Thymus (tissue), 11 donors: Measurements from ENCODE around the gene CYBRD1. TPM values are rescaled to one million over a fixed set of nuclear protein-coding genes. Genes with fewer than 3 reads are reported as not detected.

Experiments
- DNase-seq, 9 donors: peaks; one replicate each; pipeline ENCODE4 v3.0.0-alpha.2; 2013; ENCODE audit warnings: low spot score in 9 of 9, low read depth in 6 of 9, missing footprints in 1 of 9
- H3K27ac ChIP-seq, 2 donors: one replicate each; pipeline ENCODE4 v1.5.1; 2013; ENCODE audit warnings: control low read depth in 1 of 2, low read depth in 1 of 2, low read length in 1 of 2, mild to moderate bottlenecking in 1 of 2, moderate library complexity in 1 of 2
- H3K27me3 ChIP-seq, 2 donors: one replicate each; pipeline ENCODE4 v1.5.1; 2013; ENCODE audit warnings: low read length in 1 of 2; ENCODE audit not compliant: control insufficient read depth in 2 of 2, insufficient read depth in 1 of 2
- H3K36me3 ChIP-seq, 2 donors: one replicate each; pipeline ENCODE4 v1.5.1; 2013; ENCODE audit warnings: low read length in 1 of 2, mild to moderate bottlenecking in 1 of 2, moderate library complexity in 1 of 2; ENCODE audit not compliant: control insufficient read depth in 2 of 2, insufficient read depth in 2 of 2
- H3K4me1 ChIP-seq, 2 donors: one replicate each; pipeline ENCODE4 v1.5.1; 2013; ENCODE audit warnings: low read length in 2 of 2; ENCODE audit not compliant: control insufficient read depth in 2 of 2, insufficient read depth in 2 of 2
- H3K4me3 ChIP-seq, 2 donors: one replicate each; pipeline ENCODE4 v1.5.1; 2013; ENCODE audit warnings: low read length in 2 of 2, control low read depth in 1 of 2, mild to moderate bottlenecking in 1 of 2
- H3K9me3 ChIP-seq, 2 donors: one replicate each; pipeline ENCODE4 v1.5.1; 2013; ENCODE audit warnings: low read length in 1 of 2, mild to moderate bottlenecking in 1 of 2; ENCODE audit not compliant: control insufficient read depth in 2 of 2, insufficient read depth in 1 of 2
- WGBS: extraction: QIAGEN DNeasy Blood & Tissue Kit; methylation state at CpG from one replicate; pipeline ENCODE4 v1.1.7; 2013; 5-methylcytosine and 5-hydroxymethylcytosine counted together
- polyA plus RNA-seq: library from polyadenylated mRNA; stranded (reverse); fragments of 200-250 nt; gene quantifications from one replicate; pipeline ENCODE4 v1.2.3, GENCODE V29; 2013
- total RNA-seq: library from RNA; stranded (reverse); fragments of 120-200 nt; gene quantifications from one replicate; pipeline ENCODE4 v1.2.4, GENCODE V29; 2013
- donor health status: healthy.

Gene CYBRD1
- total and polyA plus RNA-seq, 2 donors, result 14.9 to 80.7 TPM

- WGBS, result 95% methylated on average over 8 of the region's 8 CpGs
- peaks cover 0 to 2% of the 10 kb centered on the region in 2 donors for H3K36me3 ChIP-seq
- H3K4me3 ChIP-seq, result no peak overlapping the region
- H3K4me1 ChIP-seq, result no peaks in the 10 kb centered on the region
- no peak overlapping the region for H3K27ac ChIP-seq
- DNase-seq, result no peak
- no peaks in the 10 kb centered on the region for H3K9me3 ChIP-seq
- no peaks in the 10 kb centered on the region for H3K27me3 ChIP-seq
Measured at GRCh38 chr2:171553858-171554257, 31.6 kb downstream of the CYBRD1 start.

- no peak overlapping the region for H3K4me3 ChIP-seq
- 65% methylated on average over 3 of the region's 3 CpGs for WGBS
- H3K36me3 ChIP-seq, result peaks cover 0 to 2% of the 10 kb centered on the region in 2 donors
- no peak for DNase-seq
- H3K27ac ChIP-seq, result no peak overlapping the region
- no peaks in the 10 kb centered on the region for H3K4me1 ChIP-seq
- H3K27me3 ChIP-seq, result no peaks in the 10 kb centered on the region
- no peaks in the 10 kb centered on the region for H3K9me3 ChIP-seq
Measured at GRCh38 chr2:171554991-171555615, 32.8 kb downstream of the CYBRD1 start.

GRCh38 chr2:171557363-171557762, 35.1 kb downstream of the CYBRD1 start:
- WGBS, result 77% methylated on average over 4 of the region's 4 CpGs
- DNase-seq, result peak in 2 of 9 donors; percentile 12 to 20
- H3K36me3 ChIP-seq, result peaks cover 0 to 2% of the 10 kb centered on the region in 2 donors

GRCh38 chr2:171563301-171563700, 41.0 kb downstream of the CYBRD1 start:
- Histone ChIP-seq H3K27ac (no peak overlapping the region), H3K9me3 (no peaks in the 10 kb centered on the region), H3K27me3 (no peaks in the 10 kb centered on the region), H3K4me1 (no peaks in the 10 kb centered on the region), H3K4me3 (no peak overlapping the region), H3K36me3 (no peaks in the 10 kb centered on the region)
- DNase-seq, result no peak
- 92% methylated on average over 3 of the region's 3 CpGs for WGBS

More at GRCh38 chr2:171557363-171557762, 35.1 kb downstream of the CYBRD1 start:
- no peak overlapping the region for H3K27ac ChIP-seq
- no peaks in the 10 kb centered on the region for H3K27me3 ChIP-seq
- H3K9me3 ChIP-seq, result no peaks in the 10 kb centered on the region
- no peaks in the 10 kb centered on the region for H3K4me1 ChIP-seq
- H3K4me3 ChIP-seq, result no peak overlapping the region

- Histone ChIP-seq H3K9me3 (no peaks in the 10 kb centered on the region), H3K27me3 (no peaks in the 10 kb centered on the region), H3K4me3 (no peak overlapping the region), H3K27ac (no peak overlapping the region), H3K36me3 (no peaks in the 10 kb centered on the region), H3K4me1 (no peaks in the 10 kb centered on the region)
- WGBS, result 99% methylated on average over 5 of the region's 5 CpGs
- no peak for DNase-seq
Measured at GRCh38 chr2:171564463-171564862, 42.2 kb downstream of the CYBRD1 start.

- no peaks in the 10 kb centered on the region for H3K4me1 ChIP-seq
- WGBS, result 1% methylated on average over 1 of the region's 1 CpG
- H3K27me3 ChIP-seq, result no peaks in the 10 kb centered on the region
- no peak overlapping the region for H3K4me3 ChIP-seq
- no peaks in the 10 kb centered on the region for H3K9me3 ChIP-seq
- no peaks in the 10 kb centered on the region for H3K36me3 ChIP-seq
- H3K27ac ChIP-seq, result no peak overlapping the region
- no peak for DNase-seq
Measured at GRCh38 chr2:171566057-171566456, 43.8 kb downstream of the CYBRD1 start.

- Histone ChIP-seq H3K27me3 (no peaks in the 10 kb centered on the region), H3K9me3 (no peaks in the 10 kb centered on the region), H3K4me1 (no peaks in the 10 kb centered on the region), H3K27ac (no peak overlapping the region), H3K4me3 (no peak overlapping the region), H3K36me3 (no peaks in the 10 kb centered on the region)
- no peak for DNase-seq
- 98% methylated on average over 4 of the region's 4 CpGs for WGBS
Measured at GRCh38 chr2:171566753-171567152, 44.5 kb downstream of the CYBRD1 start.

- no peak overlapping the region for H3K4me3 ChIP-seq
- H3K27ac ChIP-seq, result no peak overlapping the region
- no peaks in the 10 kb centered on the region for H3K9me3 ChIP-seq
- no peaks in the 10 kb centered on the region for H3K36me3 ChIP-seq
- 57% methylated on average over 3 of the region's 3 CpGs for WGBS
- no peak for DNase-seq
- H3K4me1 ChIP-seq, result no peaks in the 10 kb centered on the region
- H3K27me3 ChIP-seq, result no peaks in the 10 kb centered on the region
Measured at GRCh38 chr2:171568089-171568488, 45.8 kb downstream of the CYBRD1 start.

GRCh38 chr2:171571721-171572120, 49.4 kb downstream of the CYBRD1 start:
- WGBS, result 84% methylated on average over 7 of the region's 7 CpGs
- H3K4me3 ChIP-seq, result no peak overlapping the region
- H3K27ac ChIP-seq, result no peak overlapping the region
- DNase-seq, result no peak
- H3K4me1 ChIP-seq, result no peaks in the 10 kb centered on the region
- H3K36me3 ChIP-seq, result no peaks in the 10 kb centered on the region
- H3K9me3 ChIP-seq, result no peaks in the 10 kb centered on the region
- H3K27me3 ChIP-seq, result no peaks in the 10 kb centered on the region
